Retinal pigment epithelial cell (primary cell): Measurements from ENCODE around the gene MYO1E.

Experiments used
- DNase-seq: peaks from one replicate; pipeline ENCODE4 v3.0.0-alpha.2; 2010; ENCODE audit warnings: low read depth
- H3K4me3 ChIP-seq: 2 replicates; pipeline ENCODE4 v1.5.1; 2011; ENCODE audit warnings: mild to moderate bottlenecking, low read length, control low read depth, moderate library complexity
- TF ChIP-seq, protein P1 (sequence below): conservative IDR thresholded peaks from 2 replicates; pipeline ENCODE4 v1.5.1; 2011; ENCODE audit warnings: low read depth, low read length, control low read depth, inconsistent platforms

The MYO1E gene

GRCh38 chr15:59274126-59274970 is 98.3 kb downstream of the MYO1E start:
- DNase-seq = no peak
- H3K4me3 ChIP-seq = no peak overlapping the region
- TF ChIP-seq, protein P1, sequence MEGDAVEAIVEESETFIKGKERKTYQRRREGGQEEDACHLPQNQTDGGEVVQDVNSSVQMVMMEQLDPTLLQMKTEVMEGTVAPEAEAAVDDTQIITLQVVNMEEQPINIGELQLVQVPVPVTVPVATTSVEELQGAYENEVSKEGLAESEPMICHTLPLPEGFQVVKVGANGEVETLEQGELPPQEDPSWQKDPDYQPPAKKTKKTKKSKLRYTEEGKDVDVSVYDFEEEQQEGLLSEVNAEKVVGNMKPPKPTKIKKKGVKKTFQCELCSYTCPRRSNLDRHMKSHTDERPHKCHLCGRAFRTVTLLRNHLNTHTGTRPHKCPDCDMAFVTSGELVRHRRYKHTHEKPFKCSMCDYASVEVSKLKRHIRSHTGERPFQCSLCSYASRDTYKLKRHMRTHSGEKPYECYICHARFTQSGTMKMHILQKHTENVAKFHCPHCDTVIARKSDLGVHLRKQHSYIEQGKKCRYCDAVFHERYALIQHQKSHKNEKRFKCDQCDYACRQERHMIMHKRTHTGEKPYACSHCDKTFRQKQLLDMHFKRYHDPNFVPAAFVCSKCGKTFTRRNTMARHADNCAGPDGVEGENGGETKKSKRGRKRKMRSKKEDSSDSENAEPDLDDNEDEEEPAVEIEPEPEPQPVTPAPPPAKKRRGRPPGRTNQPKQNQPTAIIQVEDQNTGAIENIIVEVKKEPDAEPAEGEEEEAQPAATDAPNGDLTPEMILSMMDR = no peak

GRCh38 chr15:59273234-59273633 is 99.4 kb downstream of the MYO1E start:
- no peak for DNase-seq
- H3K4me3 ChIP-seq = no peak overlapping the region
- TF ChIP-seq, protein P1 = no peak

- no peak overlapping the region for H3K4me3 ChIP-seq
- no peak for DNase-seq
- TF ChIP-seq, protein P1 = no peak
Measured at GRCh38 chr15:59271595-59272201, 101.0 kb downstream of the MYO1E start.

- H3K4me3 ChIP-seq = no peak overlapping the region
- no peak for DNase-seq
- TF ChIP-seq, protein P1 = no peak
Measured at GRCh38 chr15:59268852-59269407, 103.7 kb downstream of the MYO1E start.

DNA sequence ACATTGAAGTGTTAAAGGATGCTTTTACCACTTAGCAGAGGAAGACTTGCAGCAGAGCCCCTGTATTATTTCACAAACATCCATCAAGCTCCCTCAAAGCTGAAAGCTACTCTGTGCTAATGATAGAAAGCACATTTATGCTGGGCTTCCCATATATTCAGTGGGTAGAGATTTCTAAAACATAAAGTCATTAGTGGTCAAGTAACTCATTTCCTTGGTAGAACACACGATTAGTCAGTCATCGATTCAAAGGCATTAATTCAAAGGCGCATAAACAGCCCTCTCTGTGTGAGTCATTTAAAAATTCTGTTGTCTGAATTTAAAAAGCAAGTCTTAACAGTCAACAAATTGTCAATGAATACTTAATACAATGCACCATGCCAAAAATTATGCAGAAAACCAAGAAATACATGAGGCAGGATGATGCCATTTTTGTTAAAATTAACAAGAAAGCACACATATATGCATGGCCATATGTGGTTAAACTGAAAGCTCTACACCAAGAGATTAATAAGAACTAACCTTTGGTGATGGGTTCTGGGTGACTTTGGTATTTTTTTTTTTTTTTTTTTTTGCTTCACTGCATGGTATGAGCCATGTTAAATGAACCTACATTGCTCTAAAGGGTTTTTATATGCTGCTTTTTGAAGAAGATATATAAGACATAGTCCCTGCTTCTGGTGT is 104.4 kb downstream of the MYO1E start:
- TF ChIP-seq, protein P1 = no peak
- no peak overlapping the region for H3K4me3 ChIP-seq
- no peak for DNase-seq

DNA sequence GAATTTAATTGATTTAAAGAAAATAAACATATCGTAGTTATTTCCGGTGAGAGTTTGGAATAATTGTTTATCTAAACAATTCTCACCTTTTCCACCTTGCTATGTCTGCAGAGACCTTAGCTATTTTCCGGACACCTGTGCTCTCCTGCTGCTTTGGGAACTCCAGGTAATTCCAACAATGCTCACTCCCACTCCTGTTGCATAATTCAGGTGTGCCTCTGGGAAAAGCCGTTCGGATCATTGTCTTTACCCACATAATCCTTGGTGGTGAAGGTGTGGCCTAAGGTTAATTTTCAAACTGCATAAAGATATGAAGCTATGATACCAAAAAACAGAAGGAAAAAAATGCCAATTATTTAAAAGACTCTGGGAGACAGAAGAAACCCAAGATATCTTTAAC is 106.6 kb downstream of the MYO1E start:
- no peak for DNase-seq
- no peak overlapping the region for H3K4me3 ChIP-seq
- TF ChIP-seq, protein P1 = no peak
